ENCODE measurements around the gene C2CD2. TPM values are rescaled to one million over a fixed set of nuclear protein-coding genes. Genes with fewer than 3 reads are reported as not detected.

Gene C2CD2
- total RNA-seq, 4 donors from 2014 or later, result 9.5 to 37.5 (median 18.3) TPM

DNA sequence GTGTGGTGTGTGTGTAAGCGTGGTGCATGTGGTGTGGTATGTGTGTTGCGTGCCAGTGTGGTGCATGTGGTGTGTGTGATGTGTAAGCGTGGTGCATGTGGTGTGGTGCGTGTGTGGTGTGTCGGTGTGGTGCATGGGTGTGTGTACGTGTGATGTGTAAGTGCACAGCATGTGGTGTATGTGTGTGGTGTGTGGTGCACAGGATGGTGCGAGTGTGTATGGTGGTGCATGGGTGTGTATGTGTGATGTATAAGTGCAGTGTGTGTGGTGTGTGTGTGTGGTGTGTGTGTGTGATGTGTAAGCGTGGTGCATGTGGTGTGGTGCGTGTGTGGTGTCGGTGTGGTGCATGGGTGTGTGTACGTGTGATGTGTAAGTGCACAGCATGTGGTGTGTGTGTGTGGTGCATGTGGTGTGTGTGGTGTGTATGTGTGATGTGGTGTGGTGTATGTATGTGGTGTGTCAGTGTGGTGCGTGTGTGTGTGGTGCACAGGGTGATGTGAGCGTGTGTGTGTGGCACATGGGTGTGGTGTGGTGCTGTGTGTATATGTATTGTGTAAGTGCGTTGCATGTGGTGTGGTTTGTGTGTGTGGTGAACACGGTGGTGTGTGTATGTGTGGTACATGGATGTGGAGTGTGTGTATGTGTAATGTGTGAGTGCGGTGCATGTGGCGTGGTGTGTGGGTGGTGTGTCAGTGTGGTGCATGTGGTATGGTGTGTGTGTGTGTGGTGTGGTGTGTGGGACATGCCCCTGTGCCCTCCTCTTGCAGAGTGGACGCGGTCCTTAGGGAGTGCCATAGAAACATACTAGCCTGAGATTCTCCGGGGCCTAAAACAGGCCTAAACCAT is 1.1 kb upstream of the C2CD2 start:
- intact Hi-C loops (cut with DNase I; ENCODE audit: low total_unique reads), result loop anchor here (5.0 to 10.0 kb wide), 2 partner anchors 50 to 78 kb away; partner anchors contain the start of gene PRDM15
- H3K27ac ChIP-seq, result peak overlapping the region in 1 of 2 donors; percentile 76
- H3K9me3 ChIP-seq, result no peaks in the 10 kb centered on the region
- H3K4me3 ChIP-seq, result no peak overlapping the region
- no peaks in the 10 kb centered on the region for H3K27me3 ChIP-seq
- H3K36me3 ChIP-seq, result no peaks in the 10 kb centered on the region
- no peak for TF ChIP-seq POLR2A (IDR thresholded peaks at IDR 0.05)
- TF ChIP-seq, protein P1, sequence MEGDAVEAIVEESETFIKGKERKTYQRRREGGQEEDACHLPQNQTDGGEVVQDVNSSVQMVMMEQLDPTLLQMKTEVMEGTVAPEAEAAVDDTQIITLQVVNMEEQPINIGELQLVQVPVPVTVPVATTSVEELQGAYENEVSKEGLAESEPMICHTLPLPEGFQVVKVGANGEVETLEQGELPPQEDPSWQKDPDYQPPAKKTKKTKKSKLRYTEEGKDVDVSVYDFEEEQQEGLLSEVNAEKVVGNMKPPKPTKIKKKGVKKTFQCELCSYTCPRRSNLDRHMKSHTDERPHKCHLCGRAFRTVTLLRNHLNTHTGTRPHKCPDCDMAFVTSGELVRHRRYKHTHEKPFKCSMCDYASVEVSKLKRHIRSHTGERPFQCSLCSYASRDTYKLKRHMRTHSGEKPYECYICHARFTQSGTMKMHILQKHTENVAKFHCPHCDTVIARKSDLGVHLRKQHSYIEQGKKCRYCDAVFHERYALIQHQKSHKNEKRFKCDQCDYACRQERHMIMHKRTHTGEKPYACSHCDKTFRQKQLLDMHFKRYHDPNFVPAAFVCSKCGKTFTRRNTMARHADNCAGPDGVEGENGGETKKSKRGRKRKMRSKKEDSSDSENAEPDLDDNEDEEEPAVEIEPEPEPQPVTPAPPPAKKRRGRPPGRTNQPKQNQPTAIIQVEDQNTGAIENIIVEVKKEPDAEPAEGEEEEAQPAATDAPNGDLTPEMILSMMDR (IDR thresholded peaks at IDR 0.05), result no peak
- peaks cover 0 to 3% of the 10 kb centered on the region in 2 donors for H3K4me1 ChIP-seq
- no peak for DNase-seq

DNA sequence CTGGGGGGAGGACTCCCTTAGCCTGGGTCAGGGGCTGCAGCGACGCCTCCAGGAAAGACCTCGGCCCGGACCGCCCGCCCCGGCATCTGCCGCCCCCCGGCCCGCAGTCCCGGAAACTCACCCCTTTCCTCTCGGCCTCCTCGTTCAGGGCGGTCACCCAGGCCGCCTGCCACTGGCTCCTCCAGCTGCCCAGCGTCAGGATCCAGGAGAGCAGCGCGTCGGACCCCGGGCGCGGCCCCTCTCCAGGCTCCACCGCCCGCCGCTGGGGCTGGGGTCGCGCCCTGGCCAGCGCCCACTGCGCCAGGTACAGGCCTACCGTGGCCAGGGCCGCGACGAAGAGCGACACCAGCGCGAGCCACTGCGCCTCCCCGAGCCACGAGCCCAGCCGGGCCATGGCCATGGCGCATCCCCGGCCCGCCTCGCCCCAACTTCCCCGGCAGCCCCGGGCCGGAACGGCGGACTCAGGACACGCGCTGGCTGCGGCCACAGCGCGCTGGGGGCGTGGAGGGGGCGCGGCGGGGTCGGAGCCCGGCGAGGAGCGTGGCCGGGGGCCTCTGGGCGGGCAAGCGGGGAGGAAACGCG is 478 bp downstream of the C2CD2 start:
- no peaks in the 10 kb centered on the region for H3K27me3 ChIP-seq
- no peaks in the 10 kb centered on the region for H3K36me3 ChIP-seq
- peaks cover 0 to 4% of the 10 kb centered on the region in 2 donors for H3K4me1 ChIP-seq
- intact Hi-C loops (cut with DNase I; ENCODE audit: low total_unique reads), result loop anchor here (5.0 to 10.0 kb wide), 2 partner anchors 51 to 76 kb away; partner anchors contain the start of gene PRDM15
- no peaks in the 10 kb centered on the region for H3K9me3 ChIP-seq
- H3K4me3 ChIP-seq, result peak overlapping the region; percentile 21 to 72
- TF ChIP-seq POLR2A (IDR thresholded peaks at IDR 0.05), result no peak
- TF ChIP-seq, protein P1 (IDR thresholded peaks at IDR 0.05), result no peak
- peak overlapping the region; percentile 81 for H3K27ac ChIP-seq
- peak in 1 of 2 donors; percentile 35 for DNase-seq

DNA sequence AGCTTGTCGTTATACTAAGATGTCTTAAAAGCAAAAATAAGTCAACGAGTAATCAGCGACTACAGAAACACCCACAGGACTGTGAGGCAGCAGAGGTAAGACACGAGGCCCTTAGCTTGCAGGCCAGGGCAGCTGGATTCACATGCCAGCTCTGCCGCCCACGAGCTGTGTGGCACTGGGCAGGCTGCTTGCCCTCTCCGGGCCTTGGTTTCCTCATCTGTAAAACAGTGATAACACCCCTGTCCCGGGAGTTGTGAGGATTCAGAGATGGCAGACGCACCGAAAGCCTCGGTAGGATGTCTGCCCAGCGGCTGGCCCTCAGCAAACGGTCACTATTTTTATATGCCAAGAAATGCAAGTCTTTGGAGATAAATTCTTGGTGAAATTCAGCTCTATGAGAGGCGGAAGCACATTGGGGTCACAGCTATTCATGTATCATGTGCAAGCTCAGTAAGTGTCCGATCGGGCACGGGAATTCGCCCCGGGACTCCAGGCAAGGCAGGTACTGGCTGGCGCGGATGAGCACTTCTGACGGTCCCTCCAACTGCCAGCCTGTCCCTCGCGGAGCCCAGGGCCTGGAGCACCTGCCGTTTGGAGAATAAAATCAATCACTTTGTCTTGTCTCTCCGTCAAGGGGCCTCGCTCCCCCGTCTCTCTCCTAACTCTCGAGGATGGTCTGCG is 1.1 kb downstream of the C2CD2 start:
- H3K27ac ChIP-seq, result peak overlapping the region; percentile 81
- H3K9me3 ChIP-seq, result no peaks in the 10 kb centered on the region
- peaks cover 0 to 8% of the 10 kb centered on the region in 2 donors for H3K4me1 ChIP-seq
- no peaks in the 10 kb centered on the region for H3K27me3 ChIP-seq
- H3K36me3 ChIP-seq, result no peaks in the 10 kb centered on the region
- TF ChIP-seq POLR2A (IDR thresholded peaks at IDR 0.05), result no peak
- TF ChIP-seq, protein P1 (IDR thresholded peaks at IDR 0.05), result no peak
- no peak for DNase-seq
- peak overlapping the region; percentile 21 to 72 for H3K4me3 ChIP-seq
- intact Hi-C loops (cut with DNase I; ENCODE audit: low total_unique reads), result loop anchor here (5.0 to 10.0 kb wide), 2 partner anchors 52 to 75 kb away; partner anchors contain the start of gene PRDM15

DNA sequence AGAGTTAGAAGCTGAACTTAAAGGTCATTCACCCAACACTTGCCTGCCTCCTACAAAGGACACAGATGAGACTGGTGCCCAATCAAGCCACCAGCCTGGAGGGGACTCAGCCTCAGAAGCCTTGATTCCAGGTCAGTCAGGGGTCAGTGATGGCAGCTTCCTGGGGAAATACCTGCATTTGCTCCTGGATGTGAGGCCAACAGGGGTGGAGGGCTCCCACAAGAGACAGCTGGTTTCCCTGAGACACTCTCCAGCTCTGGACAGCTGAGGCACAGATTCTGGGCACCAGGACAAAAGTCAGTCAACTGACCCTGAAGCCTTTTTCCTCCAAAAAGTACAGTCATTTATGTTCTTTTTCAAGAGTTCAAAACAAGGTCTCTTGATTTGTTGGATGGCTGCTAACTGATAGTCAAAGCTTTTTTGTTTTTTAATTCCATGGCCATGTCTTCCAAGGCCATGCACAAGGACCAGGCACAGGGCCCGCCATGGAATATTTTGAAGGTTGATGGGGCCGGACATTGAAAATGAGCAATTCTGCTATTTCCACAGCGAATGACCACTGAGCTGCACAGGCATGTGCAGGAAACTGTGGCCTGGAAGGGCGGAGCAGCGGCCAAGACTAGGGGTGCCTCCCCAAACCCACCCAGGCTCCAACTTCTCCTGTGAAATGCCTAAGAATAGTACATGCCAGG is 1.8 kb downstream of the C2CD2 start:
- intact Hi-C loops (cut with DNase I; ENCODE audit: low total_unique reads), result loop anchor here (5.0 to 10.0 kb wide), 2 partner anchors 53 to 75 kb away; partner anchors contain the start of gene PRDM15
- Histone ChIP-seq H3K4me3 (peak overlapping the region; percentile 21 to 72), H3K4me1 (peaks cover 0 to 8% of the 10 kb centered on the region in 2 donors), H3K9me3 (no peaks in the 10 kb centered on the region), H3K27me3 (no peaks in the 10 kb centered on the region), H3K27ac (no peak overlapping the region), H3K36me3 (no peaks in the 10 kb centered on the region)
- no peak for DNase-seq
- TF ChIP-seq, protein P1 (IDR thresholded peaks at IDR 0.05), result no peak
- no peak for TF ChIP-seq POLR2A (IDR thresholded peaks at IDR 0.05)

Measured in uterus (tissue), 4 donors.